Measurements from ENCODE around the gene CREBRF. TPM values are rescaled to one million over a fixed set of nuclear protein-coding genes. Genes with fewer than 3 reads are reported as not detected.
"Not testable (repeated sequence)": the region's sequence is repeated elsewhere in the genome, so short reads cannot be mapped to it uniquely, and the experiment has no call there.

Gene CREBRF
- total and polyA plus RNA-seq, 4 donors: 8.7 to 36.6 (median 21.8) TPM

DNA sequence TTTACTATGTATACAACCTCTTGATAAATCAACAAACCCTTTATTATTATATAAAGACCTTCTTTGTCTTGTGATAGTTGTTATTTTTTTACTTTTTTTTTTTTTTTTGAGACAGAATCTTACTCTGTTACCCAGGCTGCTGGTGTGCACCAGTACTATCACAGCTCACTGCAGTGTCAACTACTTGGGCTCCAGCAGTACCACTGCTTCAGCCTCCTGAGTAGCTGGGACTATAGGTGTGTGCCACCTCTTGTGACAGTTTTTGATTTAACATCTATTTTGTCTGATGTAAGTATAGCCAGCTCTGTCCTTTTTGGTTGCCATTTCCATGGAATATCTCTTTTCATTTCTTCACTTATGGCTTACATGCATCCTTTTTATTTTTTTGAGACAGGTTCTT, 42.6 kb downstream of the CREBRF start:
- DNase-seq (ENCODE audit: low read depth in 4 of 6, low spot score in 6 of 6): no peak
- Histone ChIP-seq H3K4me3 (ENCODE audit: low read depth, low read length) (no peak overlapping the region), H3K9me3 (ENCODE audit: control insufficient read depth, insufficient read depth, low read length) (no peaks in the 10 kb centered on the region), H3K36me3 (ENCODE audit: control insufficient read depth, insufficient read depth, low read length) (no peaks in the 10 kb centered on the region), H3K4me1 (ENCODE audit: control insufficient read depth, insufficient read depth, low read length) (peaks cover 7% of the 10 kb centered on the region), H3K27me3 (ENCODE audit: control insufficient read depth, insufficient read depth, low read length) (no peaks in the 10 kb centered on the region), H3K27ac (ENCODE audit: low read depth, low read length) (no peak overlapping the region)

DNA sequence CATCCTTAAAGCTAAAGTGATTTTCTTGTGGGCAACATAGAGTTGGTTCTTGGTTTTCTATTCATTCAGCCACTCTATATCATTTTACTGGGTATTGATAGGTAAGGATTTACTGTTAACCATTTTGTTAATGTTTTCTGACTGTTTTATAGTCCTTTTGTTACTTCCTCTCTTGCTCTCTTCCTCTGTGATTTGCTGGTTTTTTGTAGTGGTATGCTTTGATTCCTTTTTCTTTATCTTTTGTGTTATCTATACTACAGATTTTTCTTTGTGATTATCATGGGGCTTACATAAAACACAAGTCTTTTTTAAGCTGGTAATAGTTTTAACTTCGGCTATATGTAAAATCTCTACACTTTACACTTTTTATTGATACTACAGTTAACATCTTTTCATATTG, 43.3 kb downstream of the CREBRF start:
- DNase-seq (ENCODE audit: low read depth in 4 of 6, low spot score in 6 of 6): no peak
- WGBS (ENCODE audit: insufficient coverage): no CpG with 5 or more reads among the region's 1 CpG
- no peak overlapping the region for H3K27ac ChIP-seq (ENCODE audit: low read depth, low read length)
- no peak overlapping the region for H3K4me3 ChIP-seq (ENCODE audit: low read depth, low read length)
- H3K4me1 ChIP-seq (ENCODE audit: control insufficient read depth, insufficient read depth, low read length): peaks cover 7% of the 10 kb centered on the region
- no peaks in the 10 kb centered on the region for H3K27me3 ChIP-seq (ENCODE audit: control insufficient read depth, insufficient read depth, low read length)
- no peaks in the 10 kb centered on the region for H3K36me3 ChIP-seq (ENCODE audit: control insufficient read depth, insufficient read depth, low read length)
- no peaks in the 10 kb centered on the region for H3K9me3 ChIP-seq (ENCODE audit: control insufficient read depth, insufficient read depth, low read length)

DNA sequence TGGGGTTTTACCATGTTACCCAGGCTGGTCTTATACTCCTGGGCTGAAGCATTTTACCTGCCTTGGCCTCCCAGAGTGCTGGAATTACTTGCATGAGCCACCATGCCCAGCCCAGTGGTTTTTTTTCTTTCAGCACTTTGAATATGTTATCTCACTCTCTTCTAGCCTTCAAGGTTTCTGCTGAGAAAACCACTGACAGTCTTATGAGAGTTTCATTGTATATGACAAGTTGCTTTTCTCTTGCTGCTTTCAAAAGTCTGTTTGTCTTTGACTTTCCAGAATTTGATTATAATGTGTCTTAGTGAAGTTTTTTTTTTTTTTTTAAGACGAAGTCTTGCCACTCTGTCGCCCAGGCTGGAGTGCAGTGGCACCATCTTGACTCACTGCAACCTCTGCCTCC, 45.1 kb downstream of the CREBRF start:
- H3K36me3 ChIP-seq (ENCODE audit: control insufficient read depth, insufficient read depth, low read length): no peaks in the 10 kb centered on the region
- DNase-seq (ENCODE audit: low read depth in 4 of 6, low spot score in 6 of 6): no peak
- WGBS (ENCODE audit: insufficient coverage): 100% methylated on average over 1 of the region's 2 CpGs
- H3K9me3 ChIP-seq (ENCODE audit: control insufficient read depth, insufficient read depth, low read length): no peaks in the 10 kb centered on the region
- H3K4me1 ChIP-seq (ENCODE audit: control insufficient read depth, insufficient read depth, low read length): peaks cover 7% of the 10 kb centered on the region
- H3K4me3 ChIP-seq (ENCODE audit: low read depth, low read length): no peak overlapping the region
- no peak overlapping the region for H3K27ac ChIP-seq (ENCODE audit: low read depth, low read length)
- no peaks in the 10 kb centered on the region for H3K27me3 ChIP-seq (ENCODE audit: control insufficient read depth, insufficient read depth, low read length)

DNA sequence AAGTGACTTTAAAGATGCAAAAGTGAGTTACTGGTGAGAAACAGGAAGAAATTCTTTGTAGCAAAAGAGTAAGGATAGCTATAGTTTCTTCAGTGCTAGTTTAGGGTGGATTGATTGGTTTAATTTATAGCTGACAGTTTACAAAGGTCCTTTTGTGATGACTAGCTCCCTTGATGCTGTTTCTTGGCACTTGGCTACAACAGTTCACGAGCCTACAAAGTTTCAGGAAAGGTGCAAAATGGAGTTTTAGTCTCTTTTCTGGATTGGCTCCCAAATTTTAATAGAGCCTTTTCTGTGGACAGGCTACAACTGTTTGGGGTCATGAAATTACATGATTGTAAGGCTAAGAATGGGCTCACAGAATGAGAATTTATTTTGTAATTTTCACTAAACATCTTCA, 47.3 kb downstream of the CREBRF start:
- Histone ChIP-seq H3K27ac (ENCODE audit: low read depth, low read length) (peak overlapping the region; percentile 43), H3K27me3 (ENCODE audit: control insufficient read depth, insufficient read depth, low read length) (no peaks in the 10 kb centered on the region), H3K4me1 (ENCODE audit: control insufficient read depth, insufficient read depth, low read length) (peaks cover 7% of the 10 kb centered on the region), H3K36me3 (ENCODE audit: control insufficient read depth, insufficient read depth, low read length) (no peaks in the 10 kb centered on the region), H3K4me3 (ENCODE audit: low read depth, low read length) (no peak overlapping the region), H3K9me3 (ENCODE audit: control insufficient read depth, insufficient read depth, low read length) (no peaks in the 10 kb centered on the region)
- peak; percentile 1 to 63 (median 35) for DNase-seq (ENCODE audit: low read depth in 4 of 6, low spot score in 6 of 6)
- no CpG with 5 or more reads among the region's 1 CpG for WGBS (ENCODE audit: insufficient coverage)

DNA sequence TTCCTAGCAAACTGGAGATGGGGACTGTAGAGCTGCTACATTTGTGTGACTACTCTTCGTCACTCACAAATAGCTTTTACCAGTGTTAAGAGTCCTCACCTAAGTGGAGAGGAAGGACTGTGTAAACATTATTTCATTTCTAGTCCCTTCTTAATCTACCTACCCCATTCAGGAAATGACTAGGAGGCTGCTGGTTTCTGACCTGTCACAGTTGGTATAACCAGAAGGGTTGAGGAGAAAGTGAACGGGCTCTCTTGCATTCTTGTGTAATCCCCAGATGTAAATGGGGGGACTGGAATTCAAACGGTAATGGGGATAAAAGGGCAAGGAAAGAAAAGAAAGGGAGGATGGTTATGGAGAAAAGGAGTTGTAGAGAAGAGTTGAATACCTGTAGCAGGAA, 52.8 kb downstream of the CREBRF start:
- no peak for DNase-seq (ENCODE audit: low read depth in 4 of 6, low spot score in 6 of 6)
- Histone ChIP-seq H3K9me3 (ENCODE audit: control insufficient read depth, insufficient read depth, low read length) (no peaks in the 10 kb centered on the region), H3K27me3 (ENCODE audit: control insufficient read depth, insufficient read depth, low read length) (no peaks in the 10 kb centered on the region), H3K4me1 (ENCODE audit: control insufficient read depth, insufficient read depth, low read length) (no peaks in the 10 kb centered on the region), H3K4me3 (ENCODE audit: low read depth, low read length) (no peak overlapping the region), H3K27ac (ENCODE audit: low read depth, low read length) (no peak overlapping the region), H3K36me3 (ENCODE audit: control insufficient read depth, insufficient read depth, low read length) (peaks cover 10% of the 10 kb centered on the region)
- 47% methylated on average over 2 of the region's 3 CpGs for WGBS (ENCODE audit: insufficient coverage)

DNA sequence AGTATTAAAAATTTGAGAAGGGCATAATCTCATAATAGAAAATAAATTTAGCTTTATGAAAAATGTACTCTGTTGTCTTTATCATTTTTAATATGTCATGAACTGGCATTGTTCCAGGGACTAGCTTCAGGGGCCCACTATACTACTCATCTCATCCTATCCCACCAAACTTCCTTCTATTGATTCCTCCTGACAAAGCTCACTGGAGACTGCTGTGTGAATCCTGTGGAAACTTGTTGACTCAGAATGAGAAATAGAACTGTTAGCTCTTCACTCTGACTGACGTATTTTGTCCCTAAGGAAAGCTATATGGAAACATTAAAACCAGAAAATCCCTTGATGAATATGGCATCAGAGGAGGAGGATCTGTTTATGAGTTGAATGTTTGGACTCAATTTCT, 58.4 kb downstream of the CREBRF start:
- no peak for DNase-seq (ENCODE audit: low read depth in 4 of 6, low spot score in 6 of 6)
- Histone ChIP-seq H3K36me3 (ENCODE audit: control insufficient read depth, insufficient read depth, low read length) (peaks cover 12% of the 10 kb centered on the region), H3K27me3 (ENCODE audit: control insufficient read depth, insufficient read depth, low read length) (no peaks in the 10 kb centered on the region), H3K4me1 (ENCODE audit: control insufficient read depth, insufficient read depth, low read length) (no peaks in the 10 kb centered on the region), H3K4me3 (ENCODE audit: low read depth, low read length) (no peak overlapping the region), H3K27ac (ENCODE audit: low read depth, low read length) (no peak overlapping the region), H3K9me3 (ENCODE audit: control insufficient read depth, insufficient read depth, low read length) (peaks cover 2% of the 10 kb centered on the region)
- no CpG with 5 or more reads among the region's 1 CpG for WGBS (ENCODE audit: insufficient coverage)

DNA sequence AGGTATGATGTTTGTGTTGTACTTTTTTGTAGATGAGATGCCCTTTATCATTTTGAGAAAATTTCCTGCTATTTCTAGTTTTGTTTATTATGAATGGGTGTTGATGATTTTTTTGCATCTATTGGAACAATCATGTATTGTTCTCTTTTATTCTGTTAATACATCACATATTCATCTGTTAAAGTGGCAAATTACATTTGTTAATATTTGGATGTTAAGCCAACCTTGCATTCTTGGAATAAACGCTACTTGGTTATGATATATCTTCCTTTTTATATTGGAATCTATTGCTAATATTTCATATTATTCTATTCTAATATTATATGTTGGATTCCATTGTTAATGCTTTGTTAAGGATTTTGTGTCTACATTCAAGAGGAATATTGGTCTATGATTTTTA, 63.6 kb downstream of the CREBRF start:
- peaks cover 5% of the 10 kb centered on the region for H3K36me3 ChIP-seq (ENCODE audit: control insufficient read depth, insufficient read depth, low read length)
- WGBS (ENCODE audit: insufficient coverage): no CpG with 5 or more reads among the region's 1 CpG
- no peak overlapping the region for H3K27ac ChIP-seq (ENCODE audit: low read depth, low read length)

DNA sequence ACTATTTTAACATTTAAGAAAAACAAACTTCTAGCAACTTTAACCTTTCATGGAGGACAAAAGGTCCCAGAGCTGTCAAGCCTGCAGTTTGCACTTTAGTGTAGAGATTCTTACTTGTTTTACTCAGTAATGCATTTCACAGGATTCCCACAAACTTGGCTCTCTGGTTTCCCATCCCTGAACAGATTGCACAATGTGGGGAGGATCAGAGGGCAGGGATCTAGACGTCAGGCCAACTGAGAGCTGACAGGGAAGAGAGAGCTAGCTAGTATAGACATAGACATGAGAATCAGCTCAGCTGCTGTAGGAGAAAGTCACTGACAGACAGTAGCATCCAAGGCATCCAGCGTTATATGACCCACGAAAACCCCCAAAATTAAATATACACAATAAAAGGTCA, 67.3 kb downstream of the CREBRF start:
- peaks cover 3% of the 10 kb centered on the region for H3K9me3 ChIP-seq (ENCODE audit: control insufficient read depth, insufficient read depth, low read length)
- H3K4me3 ChIP-seq (ENCODE audit: low read depth, low read length): no peak overlapping the region
- H3K36me3 ChIP-seq (ENCODE audit: control insufficient read depth, insufficient read depth, low read length): peaks cover 2% of the 10 kb centered on the region
- no peaks in the 10 kb centered on the region for H3K27me3 ChIP-seq (ENCODE audit: control insufficient read depth, insufficient read depth, low read length)
- no peaks in the 10 kb centered on the region for H3K4me1 ChIP-seq (ENCODE audit: control insufficient read depth, insufficient read depth, low read length)
- H3K27ac ChIP-seq (ENCODE audit: low read depth, low read length): no peak overlapping the region
- no CpG with 5 or more reads among the region's 3 CpGs for WGBS (ENCODE audit: insufficient coverage)
- no peak for DNase-seq (ENCODE audit: low read depth in 4 of 6, low spot score in 6 of 6)

More for the DNA sequence above, 63.6 kb downstream of the CREBRF start:
- H3K9me3 ChIP-seq (ENCODE audit: control insufficient read depth, insufficient read depth, low read length): peaks cover 3% of the 10 kb centered on the region
- DNase-seq (ENCODE audit: low read depth in 4 of 6, low spot score in 6 of 6): no peak
- no peaks in the 10 kb centered on the region for H3K27me3 ChIP-seq (ENCODE audit: control insufficient read depth, insufficient read depth, low read length)
- no peaks in the 10 kb centered on the region for H3K4me1 ChIP-seq (ENCODE audit: control insufficient read depth, insufficient read depth, low read length)
- H3K4me3 ChIP-seq (ENCODE audit: low read depth, low read length): no peak overlapping the region

DNA sequence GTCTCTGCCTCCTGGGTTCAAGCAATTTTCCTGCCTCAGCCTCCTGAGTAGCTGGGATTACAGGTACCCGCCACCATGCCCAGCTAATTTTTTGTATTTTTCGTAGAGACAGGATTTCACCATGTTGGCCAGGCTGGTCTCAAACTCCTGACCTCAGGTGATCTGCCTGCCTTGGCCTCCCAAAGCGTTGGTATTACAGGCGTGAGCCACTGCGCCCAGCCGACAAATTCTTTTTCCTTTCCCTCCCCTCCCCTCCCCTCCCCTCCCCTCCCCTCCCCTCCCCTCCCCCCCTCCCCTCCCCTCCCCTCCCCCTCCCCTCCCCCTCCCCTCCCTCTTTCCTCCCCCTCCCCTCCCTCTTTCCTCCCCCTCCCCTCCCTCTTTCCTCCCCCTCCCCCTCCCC, 76.0 kb downstream of the CREBRF start:
- not testable (repeated sequence) for DNase-seq (ENCODE audit: low read depth in 4 of 6, low spot score in 6 of 6); H3K36me3 ChIP-seq (ENCODE audit: control insufficient read depth, insufficient read depth, low read length); H3K4me3 ChIP-seq (ENCODE audit: low read depth, low read length); H3K27me3 ChIP-seq (ENCODE audit: control insufficient read depth, insufficient read depth, low read length); H3K27ac ChIP-seq (ENCODE audit: low read depth, low read length); H3K4me1 ChIP-seq (ENCODE audit: control insufficient read depth, insufficient read depth, low read length); H3K9me3 ChIP-seq (ENCODE audit: control insufficient read depth, insufficient read depth, low read length)
- 100% methylated on average over 1 of the region's 6 CpGs for WGBS (ENCODE audit: insufficient coverage)

DNA sequence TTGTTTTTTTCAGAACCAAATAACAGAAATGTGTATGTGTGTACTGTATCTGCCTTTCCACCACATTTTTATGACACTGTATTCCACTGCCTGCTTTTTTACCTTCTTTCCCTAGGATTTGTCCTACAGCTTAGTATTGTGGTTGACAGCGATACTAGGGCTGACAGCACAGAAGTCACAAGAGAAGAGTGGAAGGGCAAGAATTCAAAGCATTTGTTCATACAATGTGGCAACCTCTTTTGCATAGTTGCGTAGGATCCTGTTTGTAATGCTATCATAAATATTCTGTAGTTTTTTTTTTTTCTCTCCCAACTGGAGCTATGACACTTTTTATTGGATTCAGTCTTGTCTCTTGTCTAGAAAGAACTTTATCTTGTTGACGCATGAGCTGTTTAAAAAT, 82.6 kb downstream of the CREBRF start:
- no peak for DNase-seq (ENCODE audit: low read depth in 4 of 6, low spot score in 6 of 6)
- Histone ChIP-seq H3K9me3 (ENCODE audit: control insufficient read depth, insufficient read depth, low read length) (no peaks in the 10 kb centered on the region), H3K27me3 (ENCODE audit: control insufficient read depth, insufficient read depth, low read length) (no peaks in the 10 kb centered on the region), H3K4me1 (ENCODE audit: control insufficient read depth, insufficient read depth, low read length) (no peaks in the 10 kb centered on the region), H3K4me3 (ENCODE audit: low read depth, low read length) (no peak overlapping the region), H3K36me3 (ENCODE audit: control insufficient read depth, insufficient read depth, low read length) (no peaks in the 10 kb centered on the region), H3K27ac (ENCODE audit: low read depth, low read length) (no peak overlapping the region)
- no CpG with 5 or more reads among the region's 3 CpGs for WGBS (ENCODE audit: insufficient coverage)
